ENCODE results near the gene CIDEC.

GRCh38 chr3:9914559-9915253 is 34.7 kb upstream of the CIDEC start:
- TF ChIP-seq EP300 (IDR thresholded peaks at IDR 0.05) (no peak), CTCF (IDR thresholded peaks at IDR 0.05) (no peak), POLR2AphosphoS5 (IDR thresholded peaks at IDR 0.05) (no peak)
